GM19467 (cell line): ENCODE data around the gene CACFD1.

Source experiments
- ATAC-seq: cut with Tn5 transposase; IDR thresholded peaks from one replicate; pipeline ENCODE4 v1.9.1; 2021; ENCODE audit warnings: mild to moderate bottlenecking, moderate library complexity; ENCODE audit not compliant: unreplicated experiment

Gene CACFD1

DNA sequence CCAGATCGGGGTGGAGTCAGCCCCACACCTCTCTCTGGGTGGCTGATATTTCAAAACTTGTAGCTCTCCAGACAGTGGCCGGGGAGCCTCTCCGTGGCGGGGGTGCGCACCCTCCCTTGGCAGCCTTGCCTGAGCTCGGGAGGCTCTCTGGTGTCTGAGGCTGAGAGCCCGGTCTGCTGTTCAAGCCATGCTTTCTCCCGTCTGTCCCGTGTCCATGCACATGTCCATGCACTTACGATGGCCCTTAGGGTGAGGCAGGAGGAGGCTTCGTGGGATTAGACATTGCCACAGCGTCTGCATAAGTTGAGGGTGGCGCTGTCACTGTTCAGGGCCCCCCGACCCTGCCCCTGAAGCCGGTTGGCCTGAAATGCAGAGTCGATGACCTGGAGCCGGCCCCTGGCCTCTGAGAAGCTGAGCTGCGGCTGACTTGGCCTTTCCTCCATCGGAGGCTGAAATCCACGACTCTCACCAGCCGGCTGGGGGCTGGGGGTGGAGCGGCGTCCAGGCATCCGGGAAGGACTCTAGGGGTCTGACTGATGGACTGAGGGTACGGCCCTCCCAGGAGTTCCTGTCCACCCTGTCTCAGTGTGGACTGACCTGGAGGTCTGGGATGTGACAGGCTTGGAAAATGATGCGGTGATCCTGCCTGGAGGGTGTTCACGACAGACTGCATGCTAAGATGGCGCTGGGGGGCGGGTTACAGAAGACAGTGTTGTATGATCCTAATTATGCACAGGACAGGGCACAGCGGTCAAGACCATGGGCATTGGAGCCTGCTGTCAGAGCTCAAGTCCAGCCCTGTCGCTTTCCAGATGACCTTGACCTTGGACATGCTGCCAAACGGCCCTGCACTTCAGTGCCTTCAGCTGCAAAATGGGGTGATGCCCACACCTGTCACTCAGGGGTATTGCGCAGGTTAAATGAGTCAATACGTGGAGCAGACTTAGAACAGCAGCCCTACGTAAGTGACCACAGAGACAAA lies 37.4 kb downstream of the CACFD1 start:
- no peak for ATAC-seq

DNA sequence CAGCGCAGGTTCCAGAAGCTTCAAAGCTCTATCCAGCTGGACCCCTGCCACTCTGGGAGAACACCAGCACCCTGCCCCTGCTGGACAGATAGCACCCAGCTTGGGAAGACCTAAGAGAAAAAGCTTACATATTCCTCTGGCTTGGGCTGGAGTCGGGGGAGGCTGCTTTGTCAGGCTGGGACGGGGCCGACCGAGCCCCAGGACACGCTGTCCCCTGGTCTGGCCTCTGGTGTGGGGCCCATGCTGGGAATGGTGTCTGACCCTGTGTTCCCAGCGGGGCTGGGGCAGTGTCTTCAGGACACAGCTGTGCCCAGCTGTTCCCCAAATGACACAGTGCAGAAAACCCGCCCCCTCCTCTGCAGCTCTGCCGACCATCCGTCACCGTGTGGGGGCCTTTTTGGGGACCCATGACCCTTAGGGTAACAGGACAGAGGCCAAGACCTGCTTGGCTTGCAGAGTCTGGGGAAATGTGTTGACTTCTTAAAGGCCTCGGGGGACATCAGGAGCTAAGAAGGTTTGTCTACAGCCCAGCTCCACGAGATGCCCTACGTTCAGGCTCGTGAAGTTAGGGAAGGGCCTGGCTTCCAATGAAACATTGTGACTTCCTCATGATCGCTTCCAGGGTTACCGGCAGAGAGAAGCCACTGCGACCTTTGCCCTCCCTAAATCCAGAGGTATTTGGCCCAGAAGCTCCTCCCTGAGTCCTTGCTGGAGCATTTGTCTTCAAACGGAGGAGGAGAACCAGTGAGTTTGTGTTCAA lies 39.5 kb downstream of the CACFD1 start:
- no peak for ATAC-seq

DNA sequence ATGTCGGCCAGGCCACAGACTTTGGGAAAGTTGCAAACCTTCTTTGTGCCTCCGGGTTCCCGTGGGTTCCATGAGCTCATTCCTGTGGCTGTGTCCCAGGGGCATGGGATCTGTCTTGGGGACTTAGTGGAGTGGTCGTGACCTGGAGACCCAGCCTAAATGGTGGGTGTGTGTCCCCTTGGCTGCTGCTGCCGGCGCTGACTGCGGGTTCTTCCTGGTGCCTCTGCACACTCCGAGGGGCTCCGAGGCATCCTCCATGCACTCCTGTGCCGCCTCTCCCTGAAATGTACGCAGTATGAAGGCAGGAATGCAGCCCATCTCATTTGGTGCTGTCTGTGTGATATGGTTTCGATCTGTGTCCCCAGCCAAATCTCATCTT lies 40.1 kb downstream of the CACFD1 start:
- no peak for ATAC-seq

DNA sequence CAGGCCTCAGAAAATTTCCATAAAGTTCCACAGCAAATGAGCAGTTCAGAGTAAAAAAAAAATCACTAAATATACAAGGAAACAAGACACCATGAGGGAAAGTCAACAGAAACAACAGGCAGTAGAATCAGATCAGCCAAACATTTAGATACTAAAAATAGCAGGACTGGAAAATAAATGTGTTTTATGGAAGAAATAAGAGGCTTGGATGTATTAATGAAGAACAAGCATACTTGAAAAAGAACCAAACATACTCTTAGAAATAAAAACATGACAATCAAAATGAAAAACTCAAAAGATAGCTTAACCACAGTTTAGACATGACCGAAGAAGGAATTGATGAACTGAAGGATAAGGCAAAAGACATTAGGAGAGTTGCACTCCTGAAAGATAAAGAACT lies 42.3 kb downstream of the CACFD1 start:
- no peak for ATAC-seq

DNA sequence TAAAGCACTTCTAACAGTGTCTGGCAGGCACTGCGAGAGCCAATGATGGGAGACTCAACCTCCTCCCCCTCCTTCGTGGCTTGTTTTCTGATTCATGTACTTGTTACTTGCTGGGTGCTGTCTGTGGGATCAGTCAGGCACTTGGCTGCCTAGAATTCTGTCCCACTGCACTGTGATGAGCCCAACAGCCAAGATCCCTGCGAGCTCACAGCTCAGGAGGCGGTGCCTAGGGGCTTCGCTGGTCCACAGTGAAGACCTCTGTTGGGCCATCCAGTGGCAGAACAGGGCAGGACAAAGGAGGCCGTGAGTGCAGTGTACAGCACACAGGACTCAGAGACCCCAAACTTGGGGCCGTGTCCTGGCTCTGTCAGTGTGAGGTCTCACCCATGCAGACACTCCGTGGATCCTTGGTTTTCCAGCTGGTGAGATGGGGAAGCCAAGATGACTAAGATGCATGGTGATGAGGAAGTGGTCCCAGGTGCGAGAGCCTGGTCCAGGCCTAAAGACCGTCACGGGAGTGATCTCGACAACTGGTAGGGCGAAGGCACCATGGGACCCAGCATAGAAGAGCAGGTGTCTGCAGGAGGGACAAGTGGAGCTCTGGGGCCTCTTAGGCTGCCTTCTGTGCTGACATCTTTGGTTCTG lies 45.5 kb downstream of the CACFD1 start:
- no peak for ATAC-seq

DNA sequence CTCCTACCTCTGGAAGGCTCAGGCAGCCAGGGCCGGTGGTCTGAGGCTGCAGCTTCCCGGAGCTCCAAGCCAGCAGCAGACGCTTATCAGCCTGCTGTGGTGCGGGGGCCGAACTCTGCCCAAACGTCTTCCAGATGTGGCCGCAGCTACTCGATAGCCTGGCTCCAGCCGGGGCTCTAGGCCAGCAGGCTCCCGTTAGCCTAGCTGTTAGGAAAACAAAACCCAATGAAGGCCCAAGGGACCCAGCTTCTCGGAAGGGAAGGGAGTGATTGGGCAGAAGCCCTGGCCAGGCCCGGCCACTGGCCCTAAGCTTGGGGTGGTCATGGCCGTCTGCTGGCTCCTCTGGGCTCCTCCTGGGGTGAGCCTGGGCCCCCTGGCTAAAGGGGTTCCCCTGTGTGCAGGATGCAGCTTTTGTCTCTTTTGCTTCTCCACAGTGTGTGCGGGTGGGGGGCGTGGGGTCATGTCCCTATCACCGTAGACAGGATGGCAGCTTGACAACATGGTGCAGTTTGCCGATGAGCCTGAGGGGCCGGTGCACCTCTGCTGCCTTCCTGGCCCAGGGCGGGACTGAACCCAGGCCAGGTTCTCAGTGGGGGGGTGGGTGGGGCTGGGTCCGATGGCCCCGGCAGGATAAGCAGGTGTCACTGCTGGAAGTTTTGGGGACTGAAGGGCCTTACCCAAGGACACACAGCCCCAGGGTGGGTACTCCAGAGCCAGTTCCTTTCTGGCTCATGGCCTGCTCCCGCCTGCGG lies 46.3 kb downstream of the CACFD1 start:
- no peak for ATAC-seq

DNA sequence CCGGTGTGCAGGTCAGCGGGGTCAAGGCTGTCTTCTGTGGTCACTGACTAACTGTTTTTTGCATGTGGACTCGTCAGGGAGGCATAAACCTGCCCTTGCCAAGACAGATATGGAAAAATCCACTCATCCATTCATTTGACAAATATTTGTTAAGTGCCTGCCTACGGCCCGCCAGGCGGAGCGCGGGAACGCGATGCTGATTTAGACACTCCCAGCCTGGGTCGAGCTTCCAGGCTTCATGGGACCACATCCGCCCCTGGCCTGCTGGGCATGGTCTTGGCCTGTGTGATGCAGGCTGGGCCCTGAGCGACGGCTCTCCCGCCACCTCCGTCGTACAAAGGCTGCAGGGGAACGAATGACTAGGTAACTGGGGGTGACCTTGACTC lies 46.9 kb downstream of the CACFD1 start:
- ATAC-seq = no peak

DNA sequence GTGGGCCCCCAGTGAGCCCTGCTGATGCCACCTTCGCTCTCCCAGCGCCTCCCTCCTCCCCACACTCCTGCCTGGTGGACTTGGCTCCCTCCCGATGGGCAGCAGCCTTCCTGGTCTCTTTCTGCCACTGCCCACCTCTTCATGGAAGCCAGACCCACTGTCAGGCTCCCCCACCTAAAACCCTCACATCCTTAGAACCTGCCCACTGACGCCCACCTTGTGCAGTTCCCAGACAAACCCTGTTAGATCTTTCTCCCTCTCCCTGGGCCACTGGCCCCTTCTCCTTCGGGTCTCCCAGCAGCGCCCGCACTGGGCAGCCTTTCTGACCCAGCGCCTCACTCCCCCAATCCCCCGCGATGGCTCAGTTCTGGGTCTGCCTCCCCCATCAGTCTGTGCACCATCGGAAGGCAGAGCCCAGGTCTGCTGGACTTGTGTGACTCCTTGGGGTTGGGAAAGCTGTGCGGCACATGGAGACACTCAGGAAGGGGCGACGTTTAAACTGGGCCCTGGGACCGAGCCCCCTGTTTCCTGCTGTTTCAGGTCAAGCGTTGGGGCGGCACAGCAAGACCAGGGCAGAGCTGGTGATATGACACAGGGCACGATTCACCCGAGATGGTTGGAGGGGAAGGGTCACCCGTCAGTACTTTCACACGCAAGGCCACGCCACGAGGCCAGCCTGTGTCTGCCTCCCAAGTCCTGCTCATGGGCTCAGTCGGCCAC lies 47.6 kb downstream of the CACFD1 start:
- no peak for ATAC-seq

DNA sequence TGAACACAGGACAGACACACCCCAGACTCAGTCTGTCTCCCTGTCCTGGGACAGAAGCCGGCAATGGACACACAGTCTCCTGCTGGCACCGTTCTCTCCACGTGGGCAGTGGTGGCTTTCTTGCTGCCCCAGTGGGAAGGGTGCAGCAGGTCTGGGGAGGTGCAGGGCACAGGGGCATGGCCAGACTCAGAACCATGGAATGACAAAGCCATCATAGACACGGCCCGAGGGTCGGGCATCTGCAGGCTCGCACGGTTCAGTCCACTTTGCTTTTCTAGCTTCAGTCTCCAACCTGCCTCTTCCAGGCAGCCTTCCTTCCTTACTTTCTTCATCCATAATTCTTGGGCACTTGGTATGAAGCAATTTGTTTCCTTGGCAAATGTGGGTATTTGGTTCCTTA lies 48.3 kb downstream of the CACFD1 start:
- no peak for ATAC-seq

DNA sequence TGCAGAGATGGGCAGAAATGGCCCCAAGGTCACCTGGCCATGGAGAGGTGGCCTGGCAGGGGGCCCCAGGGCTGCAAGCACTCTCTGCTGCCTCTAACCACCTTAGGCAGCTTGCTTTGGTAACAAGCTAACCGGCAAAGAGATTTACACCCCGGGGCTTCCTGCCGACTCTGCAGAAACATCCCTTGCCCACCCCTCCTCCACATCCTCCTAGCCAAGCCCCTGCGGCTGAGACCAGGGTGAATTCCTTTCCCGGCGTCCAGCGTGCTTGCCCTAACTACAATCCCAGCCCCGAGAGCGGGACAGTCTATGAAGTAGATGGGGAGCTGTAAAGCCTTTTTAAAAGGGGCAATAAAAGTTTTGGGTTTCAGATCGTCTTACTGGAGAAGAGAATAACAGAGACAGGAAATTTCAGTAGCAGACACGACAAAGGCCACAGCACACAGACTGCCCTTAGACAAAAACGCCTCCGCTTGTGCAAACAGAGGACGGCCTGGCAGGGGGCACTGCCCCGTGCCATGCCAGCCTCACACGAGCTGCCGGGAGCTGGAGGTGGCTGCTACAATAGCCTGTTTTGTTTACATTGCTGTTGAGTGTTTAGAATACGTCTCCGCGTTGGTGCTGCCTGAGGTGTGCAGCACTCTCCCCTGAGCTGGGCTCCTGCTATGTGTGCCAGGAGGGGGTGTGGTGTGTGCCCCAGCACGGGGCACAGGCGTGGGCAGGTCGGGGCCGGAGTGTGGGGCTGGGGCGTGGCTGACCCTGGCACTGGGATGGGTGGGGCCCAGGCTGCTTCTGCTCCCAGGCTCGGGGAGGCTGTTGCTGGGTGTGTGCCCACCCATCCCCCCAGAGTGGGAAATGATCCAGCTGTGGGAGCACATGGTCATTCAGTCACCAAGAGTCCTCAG lies 49.7 kb downstream of the CACFD1 start:
- no peak for ATAC-seq

DNA sequence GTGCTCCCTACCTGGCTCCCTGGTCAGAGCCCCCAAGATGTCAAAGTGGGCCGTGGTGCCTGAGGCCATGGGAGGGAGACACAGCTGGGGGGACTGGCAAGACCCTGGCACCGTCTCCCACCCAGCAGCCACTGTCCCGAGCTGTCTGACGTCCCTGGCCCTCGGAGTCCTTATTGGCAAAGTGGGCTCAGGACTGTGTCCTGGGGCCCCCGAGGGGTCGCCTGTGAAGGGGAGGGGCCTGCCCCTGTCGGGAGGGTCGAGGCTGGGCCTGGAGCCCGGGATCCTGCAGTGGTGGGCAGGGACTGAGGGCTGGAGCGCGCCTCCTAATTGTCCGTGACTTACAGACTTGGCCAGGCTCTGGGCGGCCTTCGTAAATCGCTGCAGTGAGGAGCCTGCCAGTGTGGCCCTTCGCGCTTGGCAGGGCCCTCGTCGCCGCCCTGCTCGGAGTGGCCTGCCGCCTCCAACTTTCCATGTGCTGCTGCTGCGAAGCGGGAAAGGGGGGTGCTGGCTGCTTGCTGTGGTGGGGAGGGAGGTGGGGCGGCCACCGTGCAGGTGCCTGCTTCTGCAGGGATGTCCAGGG lies 51.2 kb downstream of the CACFD1 start:
- no peak for ATAC-seq

DNA sequence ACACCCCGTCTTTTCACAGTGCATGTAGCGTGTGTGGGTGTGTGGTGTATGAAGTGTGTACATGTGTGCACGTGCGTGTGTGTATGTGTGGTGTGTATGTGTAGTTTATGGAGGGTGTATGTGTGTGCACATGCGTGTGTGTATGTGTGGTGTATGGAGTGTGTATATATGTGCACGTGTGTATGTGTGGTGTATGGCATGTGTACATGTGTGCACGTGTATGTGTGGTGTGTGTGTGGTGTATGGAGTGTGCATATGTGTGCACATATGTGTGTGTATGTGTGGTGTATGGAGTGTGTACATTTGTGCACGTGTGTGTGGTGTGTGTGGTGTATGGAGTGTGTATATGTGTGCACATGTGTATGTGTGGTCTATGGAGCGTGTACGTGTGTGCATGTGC lies 51.8 kb downstream of the CACFD1 start:
- ATAC-seq = no peak

DNA sequence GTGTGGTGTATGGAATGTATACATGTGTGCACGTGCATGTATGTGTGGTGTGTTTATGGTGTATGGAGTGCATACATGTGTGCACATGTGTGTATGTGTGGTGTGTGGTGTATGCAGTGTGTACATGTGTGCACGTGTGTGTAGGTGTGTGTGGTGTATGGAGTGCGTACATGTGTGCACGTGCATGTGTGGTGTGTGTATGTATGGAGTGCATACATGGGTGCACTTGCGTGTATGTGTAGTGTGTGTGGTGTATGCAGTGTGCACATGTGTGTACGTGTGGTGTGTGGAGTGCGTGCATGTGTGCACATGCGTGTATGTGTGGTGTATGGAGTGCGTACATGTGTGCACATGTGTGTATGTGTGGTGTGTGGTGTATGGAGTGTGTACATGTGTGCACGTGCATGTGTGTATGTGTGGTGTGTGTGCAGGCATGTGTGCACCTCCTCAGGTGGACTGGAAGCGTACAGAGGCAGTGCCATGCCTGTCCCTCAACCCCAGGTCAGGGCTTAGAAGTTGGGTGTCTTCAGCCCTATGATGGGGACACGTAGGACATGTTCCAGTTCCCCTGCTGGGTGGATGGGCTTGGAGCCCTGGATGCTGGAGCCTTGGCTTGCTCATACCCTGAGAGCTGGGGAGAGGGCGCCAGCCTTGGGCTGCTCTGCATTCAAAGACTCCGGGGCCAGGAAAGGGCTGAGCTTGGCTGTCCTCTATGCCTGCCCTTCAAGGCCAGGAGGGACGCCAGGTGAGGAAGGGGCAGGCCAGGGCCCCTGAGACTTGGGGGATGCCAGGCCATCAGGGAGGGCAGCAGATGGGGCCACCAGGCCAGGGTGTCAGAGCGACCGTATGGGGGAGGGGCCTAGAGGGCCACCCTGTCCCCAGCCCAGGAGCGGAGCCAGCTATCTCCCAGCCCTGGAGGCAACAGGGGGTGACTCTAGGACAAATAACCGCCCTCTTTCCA lies 52.8 kb downstream of the CACFD1 start:
- no peak for ATAC-seq

DNA sequence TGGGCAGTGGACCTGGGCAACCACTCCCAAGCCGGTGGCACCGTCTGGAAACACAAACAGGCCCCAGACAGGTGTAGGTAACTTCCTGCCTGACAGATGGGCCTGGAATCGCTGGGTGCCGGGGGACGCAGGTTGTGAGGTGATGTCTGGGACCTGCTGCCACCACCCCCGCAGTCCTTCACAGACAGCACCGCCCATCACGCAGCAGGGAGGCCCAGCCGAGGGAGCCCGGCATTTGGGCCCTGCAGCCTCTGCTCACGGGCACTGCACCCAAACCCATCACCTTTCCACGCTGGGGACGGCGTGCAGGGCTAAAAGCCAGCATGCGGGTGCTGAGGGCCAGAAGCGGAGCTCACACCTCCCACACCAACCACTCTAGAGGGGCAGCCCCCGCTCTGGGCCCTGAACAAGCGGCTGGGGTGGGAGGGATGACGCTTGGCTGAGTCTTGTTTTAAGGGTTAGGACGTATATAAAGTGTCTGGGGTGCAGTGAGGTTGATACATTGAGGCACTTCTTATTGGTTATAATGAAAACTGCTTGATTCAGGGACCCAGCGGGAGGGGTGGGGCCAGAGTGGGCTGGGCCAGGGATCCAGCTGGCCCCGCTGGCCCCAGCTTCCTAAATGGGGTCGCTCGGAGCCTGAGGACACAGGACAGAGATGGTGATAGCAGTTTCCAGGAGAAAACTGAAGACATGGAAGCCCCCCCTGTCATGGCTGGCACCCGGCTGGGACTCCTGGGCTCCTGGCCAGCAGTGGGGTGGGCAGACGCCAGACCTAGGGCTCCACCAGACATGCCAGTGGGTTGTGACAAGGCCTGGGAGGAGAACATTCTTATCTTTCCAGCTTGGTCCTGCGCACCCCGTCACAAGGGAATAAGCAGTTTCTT lies 53.7 kb downstream of the CACFD1 start:
- ATAC-seq = no peak

DNA sequence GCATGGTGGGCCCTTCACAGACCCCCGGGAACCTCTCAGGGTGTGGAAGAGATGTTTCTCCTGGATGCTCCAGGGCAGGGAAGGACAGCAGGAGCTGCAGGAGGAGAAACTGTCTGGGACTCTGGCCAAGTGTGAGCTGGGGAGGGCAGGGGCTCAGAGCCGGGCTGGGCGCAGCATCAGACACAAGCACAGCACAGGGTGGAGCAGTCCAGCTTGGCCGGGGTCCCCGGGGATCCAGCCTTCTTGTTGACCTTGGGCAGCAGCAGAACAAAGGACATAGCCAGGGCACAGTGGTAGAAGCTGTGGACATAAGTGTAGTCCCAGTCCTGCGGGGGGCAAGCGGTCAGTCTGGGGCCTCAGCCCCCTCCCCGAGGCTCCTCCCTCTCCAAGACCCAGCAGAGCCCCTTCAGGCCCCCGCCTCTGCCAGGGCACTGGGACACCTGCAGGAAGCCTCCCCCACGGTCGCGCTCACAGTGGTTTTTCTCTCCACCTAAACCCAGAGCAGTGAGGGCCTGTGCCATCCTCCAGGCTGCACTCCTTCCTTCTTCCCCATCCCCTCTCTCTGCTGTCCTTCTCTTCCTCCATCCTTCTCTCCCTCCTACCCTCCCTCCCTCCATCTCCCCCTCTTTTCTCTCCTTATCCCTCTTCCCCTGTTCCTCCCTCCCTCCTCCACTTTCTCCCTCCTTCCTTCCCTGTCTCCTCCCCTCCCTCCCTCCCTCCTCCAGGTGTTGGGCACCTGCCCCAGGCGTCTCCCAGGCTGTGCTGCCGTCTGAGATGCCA lies 54.9 kb downstream of the CACFD1 start:
- ATAC-seq = no peak

DNA sequence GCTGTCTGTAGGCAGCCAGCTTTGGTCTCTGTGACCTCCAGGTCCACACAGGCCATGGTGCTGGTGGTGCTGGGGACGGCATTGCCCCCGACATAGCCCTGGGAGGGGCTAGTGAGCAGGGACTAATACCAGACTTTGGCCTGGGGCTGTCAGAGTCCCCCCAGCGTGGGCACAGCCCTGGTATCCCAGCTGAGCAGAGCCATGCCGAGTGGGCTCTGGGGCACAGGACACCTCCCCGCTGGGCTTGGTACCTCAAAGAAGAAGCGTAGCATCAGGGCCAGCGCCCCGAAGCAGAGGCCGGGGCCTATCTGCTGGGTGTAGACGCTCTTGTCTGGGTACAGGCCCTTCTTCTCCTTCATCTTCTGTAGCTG lies 55.4 kb downstream of the CACFD1 start:
- no peak for ATAC-seq
